Measurements from ENCODE around the gene ULK1. TPM values are rescaled to one million over a fixed set of nuclear protein-coding genes. Genes with fewer than 3 reads are reported as not detected.
"Not testable (repeated sequence)": the region's sequence is repeated elsewhere in the genome, so short reads cannot be mapped to it uniquely, and the experiment has no call there.

ULK1 gene
- total RNA-seq, 1 experiment from 2014 or later, result 34.2 TPM

DNA sequence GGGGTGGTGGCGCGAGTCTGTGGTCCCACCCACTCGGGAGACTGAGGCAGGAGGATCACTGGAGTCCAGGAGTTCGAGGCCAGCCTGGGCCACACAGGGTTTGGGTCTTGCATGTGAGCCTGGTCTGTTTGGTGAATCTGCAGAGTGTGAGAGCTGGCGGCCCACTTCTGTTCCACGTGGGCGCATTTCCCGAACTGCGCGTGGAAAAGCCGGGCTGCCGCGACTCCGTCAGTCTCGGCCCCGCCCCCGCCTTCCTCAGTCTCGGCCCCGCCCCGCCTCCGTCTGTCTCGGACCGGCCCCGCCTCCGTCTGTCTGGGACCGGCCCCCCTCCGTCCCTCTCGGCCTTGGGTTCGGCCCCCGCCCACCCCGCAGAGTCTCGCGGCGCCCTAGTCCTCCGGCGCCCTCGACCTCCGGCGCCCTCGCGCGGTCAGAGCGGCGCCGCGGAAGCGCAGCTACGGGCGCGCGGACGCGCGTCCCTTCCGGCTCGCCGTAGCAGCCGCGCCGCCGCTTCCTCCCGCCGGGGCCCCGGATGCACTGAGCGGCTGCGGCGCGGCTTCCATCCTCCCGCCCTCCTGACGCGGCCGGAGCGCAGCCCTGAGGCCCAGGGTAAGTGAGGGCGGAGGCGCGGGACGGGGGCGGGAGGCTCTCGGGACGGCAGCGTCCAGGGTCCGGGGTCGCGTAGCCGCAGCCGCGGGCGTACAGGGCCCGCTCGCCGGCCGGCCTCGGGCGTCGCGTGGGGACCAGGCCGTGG lies 55.2 kb downstream of the ULK1 start, which contains the start of gene EP400 (continued):
- TF ChIP-seq POLR2AphosphoS5 (IDR thresholded peaks at IDR 0.05; ENCODE audit: low read depth, low read length) (peak; percentile 79), JUND (IDR thresholded peaks at IDR 0.05) (no peak), RAD21 (IDR thresholded peaks at IDR 0.05; ENCODE audit: low read depth) (peak; percentile 81), YY1 (IDR thresholded peaks at IDR 0.05; ENCODE audit: extremely low read depth, insufficient replicate concordance, low read depth, low read length) (peak; percentile 80), SRF (IDR thresholded peaks at IDR 0.05; ENCODE audit: low read depth) (no peak)

DNA sequence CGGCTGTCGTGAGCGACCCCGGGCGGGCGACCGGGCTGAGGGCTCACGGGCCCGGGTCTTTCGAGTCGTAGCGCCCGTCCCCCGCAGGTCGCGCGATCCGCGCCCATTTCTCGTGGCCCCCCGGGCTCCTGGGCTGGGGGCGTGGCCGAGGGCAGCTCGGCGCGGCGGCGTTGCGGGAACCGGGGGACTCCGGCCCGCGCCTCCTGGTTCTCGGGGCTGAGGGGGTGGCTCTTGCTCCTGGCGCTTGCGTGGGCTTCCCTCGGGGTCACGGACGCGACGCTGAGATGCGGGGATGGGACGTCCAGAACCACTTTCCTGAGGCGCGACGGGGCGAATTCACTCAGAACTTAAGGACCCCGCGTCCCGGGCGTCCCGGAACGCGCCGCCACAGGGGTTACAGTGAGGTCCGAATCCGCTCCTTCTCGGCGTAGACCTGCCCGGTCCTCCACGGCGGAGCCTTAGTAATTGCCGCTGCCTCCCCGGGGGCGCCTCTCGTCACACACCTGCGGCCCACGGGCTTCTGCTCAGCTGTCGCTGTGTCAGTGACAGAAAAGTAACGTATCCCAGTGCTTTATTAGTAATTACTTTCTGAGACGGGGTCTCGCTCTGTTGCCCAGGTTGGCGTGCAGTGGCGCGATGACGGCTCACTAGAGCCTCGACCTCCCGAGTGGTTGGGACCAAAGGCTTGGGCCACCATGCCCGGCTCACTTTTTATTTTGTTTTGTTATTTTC lies 55.9 kb downstream of the ULK1 start:
- peaks cover 11 to 32% of the 10 kb centered on the region in 2 experiments for H3K4me1 ChIP-seq (ENCODE audit: control insufficient read depth in 1 of 2, insufficient read depth in 2 of 2, low read length in 2 of 2)
- ChIA-PET RAD21 (ENCODE audit: low non-redundant PET in 1 of 2, low total read pairs in 2 of 2, uncharacterized antibody in 2 of 2, unreplicated experiment in 2 of 2) (interaction anchor here in 1 of 2 experiments (0.7 to 0.9 kb wide), 2 partner anchors 76 to 219 kb away, joined by 3 read pairs; no protein-coding TSS in a partner anchor), CTCF (interaction anchor here (0.7 to 0.8 kb wide), 2 partner anchors 8 to 63 kb away, joined by 3 read pairs; no protein-coding TSS in a partner anchor), POLR2A (no interaction called here)
- no peaks in the 10 kb centered on the region for H3K36me3 ChIP-seq (ENCODE audit: control insufficient read depth in 1 of 2, insufficient read depth in 2 of 2, low read length in 2 of 2)
- ATAC-seq (peak; percentile 37), DNase-seq (ENCODE audit: low read depth, low spot score) (no peak)
- peak overlapping the region; percentile 86 for H3K9ac ChIP-seq (ENCODE audit: low read length)
- H3K27me3 ChIP-seq (ENCODE audit: insufficient read depth, low read length), result no peaks in the 10 kb centered on the region
- peaks cover 54% of the 10 kb centered on the region for H3K79me2 ChIP-seq (ENCODE audit: insufficient read depth, low read length)
- TF ChIP-seq, protein P1, sequence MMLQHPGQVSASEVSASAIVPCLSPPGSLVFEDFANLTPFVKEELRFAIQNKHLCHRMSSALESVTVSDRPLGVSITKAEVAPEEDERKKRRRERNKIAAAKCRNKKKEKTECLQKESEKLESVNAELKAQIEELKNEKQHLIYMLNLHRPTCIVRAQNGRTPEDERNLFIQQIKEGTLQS (IDR thresholded peaks at IDR 0.05), result no peak
- TF ChIP-seq ZFX (IDR thresholded peaks at IDR 0.05) (peak; percentile 87), SIN3A (IDR thresholded peaks at IDR 0.05; ENCODE audit: low read depth) (no peak)
- H3K9me2 ChIP-seq (ENCODE audit: insufficient read depth), result no peaks in the 10 kb centered on the region
- H3K9me3 ChIP-seq (ENCODE audit: control insufficient read depth in 1 of 2, insufficient read depth in 1 of 2, low read depth in 1 of 2, low read length in 2 of 2), result no peaks in the 10 kb centered on the region
- intact Hi-C loops (cut with micrococcal nuclease), result no loop called here
- peak overlapping the region; percentile 95 for H3K4me2 ChIP-seq (ENCODE audit: low read length)
- BruUV-seq (replicated peaks), result TSS peak; percentile 42
- H4K20me1 ChIP-seq (ENCODE audit: insufficient read depth), result peaks cover 5% of the 10 kb centered on the region; the same call in 1 of the 2 replicates
- peak overlapping the region; percentile 92 to 94 for H3K4me3 ChIP-seq (replicated peaks in 1 of 2; ENCODE audit: low read depth in 1 of 2, low read length in 2 of 2)
- no peak overlapping the region for H2AFZ ChIP-seq (ENCODE audit: low read depth, low read length, poor library complexity, severe bottlenecking)
- peak overlapping the region; percentile 68 for H3K27ac ChIP-seq (ENCODE audit: low read depth, low read length)

DNA sequence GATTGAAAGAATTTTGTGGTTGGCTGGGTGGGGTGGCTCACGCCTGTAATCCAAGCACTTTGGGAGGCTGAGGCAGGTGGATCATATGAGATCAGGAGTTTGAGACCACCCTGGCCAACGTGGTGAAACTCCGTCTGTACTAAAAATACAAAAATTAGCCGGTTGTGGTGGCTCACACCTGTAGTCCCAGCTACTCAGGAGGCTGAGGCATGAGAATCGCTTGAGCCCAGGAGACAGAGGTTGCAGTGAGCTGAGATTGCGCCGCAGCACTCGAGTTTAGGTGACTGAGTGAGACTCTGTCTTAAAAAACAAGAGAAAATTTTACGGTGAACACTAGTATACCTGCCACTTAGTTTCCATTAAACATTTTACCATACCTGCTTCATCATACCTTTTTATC lies 59.4 kb downstream of the ULK1 start:
- Histone ChIP-seq H3K4me1 (ENCODE audit: control insufficient read depth in 1 of 2, insufficient read depth in 2 of 2, low read length in 2 of 2) (peaks cover 29 to 44% of the 10 kb centered on the region in 2 experiments), H3K79me2 (ENCODE audit: insufficient read depth, low read length) (peaks cover 88% of the 10 kb centered on the region), H4K20me1 (ENCODE audit: insufficient read depth) (peaks cover 14% of the 10 kb centered on the region; the same call in 1 of the 2 replicates)
- H3K4me2 ChIP-seq (ENCODE audit: low read length); DNase-seq (ENCODE audit: low read depth, low spot score); H3K27ac ChIP-seq (ENCODE audit: low read depth, low read length); CTCF ChIA-PET; H3K9ac ChIP-seq (ENCODE audit: low read length); intact Hi-C loops (cut with micrococcal nuclease); ATAC-seq; H3K36me3 ChIP-seq (ENCODE audit: control insufficient read depth in 1 of 2, insufficient read depth in 2 of 2, low read length in 2 of 2); H3K9me3 ChIP-seq (ENCODE audit: control insufficient read depth in 1 of 2, insufficient read depth in 1 of 2, low read depth in 1 of 2, low read length in 2 of 2); H2AFZ ChIP-seq (ENCODE audit: low read depth, low read length, poor library complexity, severe bottlenecking); RAD21 ChIA-PET (ENCODE audit: low non-redundant PET in 1 of 2, low total read pairs in 2 of 2, uncharacterized antibody in 2 of 2, unreplicated experiment in 2 of 2); BruUV-seq (replicated peaks); H3K4me3 ChIP-seq (replicated peaks in 1 of 2; ENCODE audit: low read depth in 1 of 2, low read length in 2 of 2); POLR2A ChIA-PET; H3K9me2 ChIP-seq (ENCODE audit: insufficient read depth); H3K27me3 ChIP-seq (ENCODE audit: insufficient read depth, low read length): not testable (repeated sequence)

DNA sequence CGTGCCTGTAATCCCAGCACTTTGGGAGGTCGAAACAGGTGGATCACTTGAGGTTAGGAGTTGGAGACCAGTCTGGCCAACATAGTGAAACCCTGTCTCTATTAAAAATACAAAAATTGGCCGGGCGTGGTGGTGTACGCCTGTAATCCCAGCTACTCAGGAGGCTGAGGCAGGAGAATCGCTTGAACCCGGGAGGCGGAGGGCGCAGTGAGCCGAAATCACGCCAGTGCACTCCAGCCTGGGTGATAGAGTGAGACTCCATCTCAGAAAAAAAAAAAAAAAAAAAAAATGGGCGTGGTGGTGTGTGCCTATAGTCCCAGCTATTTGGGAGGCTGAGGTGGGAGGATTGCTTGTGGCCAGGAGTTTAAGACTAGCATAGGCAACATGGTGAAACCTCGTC lies 60.0 kb downstream of the ULK1 start:
- CTCF ChIA-PET; DNase-seq (ENCODE audit: low read depth, low spot score): not testable (repeated sequence)
- peaks cover 14% of the 10 kb centered on the region; the same call in 1 of the 2 replicates for H4K20me1 ChIP-seq (ENCODE audit: insufficient read depth)

More for the DNA sequence above, 60.0 kb downstream of the ULK1 start:
- POLR2A ChIA-PET; H3K9me2 ChIP-seq (ENCODE audit: insufficient read depth); H3K9ac ChIP-seq (ENCODE audit: low read length); BruUV-seq (replicated peaks); H3K4me3 ChIP-seq (replicated peaks in 1 of 2; ENCODE audit: low read depth in 1 of 2, low read length in 2 of 2); intact Hi-C loops (cut with micrococcal nuclease); H3K36me3 ChIP-seq (ENCODE audit: control insufficient read depth in 1 of 2, insufficient read depth in 2 of 2, low read length in 2 of 2); H3K27ac ChIP-seq (ENCODE audit: low read depth, low read length); RAD21 ChIA-PET (ENCODE audit: low non-redundant PET in 1 of 2, low total read pairs in 2 of 2, uncharacterized antibody in 2 of 2, unreplicated experiment in 2 of 2); H2AFZ ChIP-seq (ENCODE audit: low read depth, low read length, poor library complexity, severe bottlenecking); H3K9me3 ChIP-seq (ENCODE audit: control insufficient read depth in 1 of 2, insufficient read depth in 1 of 2, low read depth in 1 of 2, low read length in 2 of 2); H3K27me3 ChIP-seq (ENCODE audit: insufficient read depth, low read length); H3K4me2 ChIP-seq (ENCODE audit: low read length); ATAC-seq: not testable (repeated sequence)
- peaks cover 25 to 39% of the 10 kb centered on the region in 2 experiments for H3K4me1 ChIP-seq (ENCODE audit: control insufficient read depth in 1 of 2, insufficient read depth in 2 of 2, low read length in 2 of 2)
- peaks cover 95% of the 10 kb centered on the region for H3K79me2 ChIP-seq (ENCODE audit: insufficient read depth, low read length)

Data from HCT116 (cell line).